Right forelimb (tissue), 1 donor: Measurements from ENCODE around the gene CDCA4.

Experiments
- DNase-seq: peaks from one replicate; pipeline ENCODE4 v3.0.0-alpha.2; 2018

The CDCA4 gene

DNA sequence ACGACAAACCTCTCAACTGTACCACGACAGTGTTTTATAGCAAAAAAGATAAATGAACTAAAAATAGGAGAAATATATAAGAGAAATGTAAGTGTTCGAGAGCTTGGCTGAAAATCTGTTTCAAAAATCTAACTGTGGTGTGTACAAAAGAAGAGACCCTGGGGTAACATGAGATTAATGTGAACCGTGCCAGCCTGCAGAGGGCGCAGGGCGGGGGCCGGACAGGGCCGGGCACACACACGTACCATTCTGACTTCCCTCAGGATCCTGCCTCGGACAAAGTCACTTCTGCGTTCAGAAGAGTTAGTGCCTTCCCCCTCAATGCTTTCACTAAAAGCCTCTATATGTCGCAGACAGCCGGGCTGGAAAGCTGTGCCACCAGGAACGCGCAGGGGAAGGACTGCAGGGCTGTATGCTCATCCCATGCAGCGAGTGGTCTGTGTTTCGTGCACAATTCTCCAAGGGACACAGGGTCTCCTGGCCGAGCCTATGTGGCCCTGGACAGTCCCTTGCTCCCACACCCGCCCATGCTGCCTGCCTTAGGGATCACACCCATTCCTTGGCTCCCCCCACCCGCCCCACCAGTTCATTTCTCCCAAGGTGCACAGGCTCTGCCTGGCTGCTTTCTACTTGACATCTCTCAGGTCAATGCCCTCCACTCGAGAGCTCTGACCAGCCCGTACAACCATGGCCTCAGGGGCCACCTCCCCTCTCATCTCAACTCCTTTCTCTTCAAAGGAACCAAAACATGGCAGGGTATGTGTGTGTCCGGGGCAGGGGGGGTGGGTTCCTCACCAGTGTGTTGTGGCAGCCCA is 8.5 kb downstream of the CDCA4 start:
- no peak for DNase-seq

DNA sequence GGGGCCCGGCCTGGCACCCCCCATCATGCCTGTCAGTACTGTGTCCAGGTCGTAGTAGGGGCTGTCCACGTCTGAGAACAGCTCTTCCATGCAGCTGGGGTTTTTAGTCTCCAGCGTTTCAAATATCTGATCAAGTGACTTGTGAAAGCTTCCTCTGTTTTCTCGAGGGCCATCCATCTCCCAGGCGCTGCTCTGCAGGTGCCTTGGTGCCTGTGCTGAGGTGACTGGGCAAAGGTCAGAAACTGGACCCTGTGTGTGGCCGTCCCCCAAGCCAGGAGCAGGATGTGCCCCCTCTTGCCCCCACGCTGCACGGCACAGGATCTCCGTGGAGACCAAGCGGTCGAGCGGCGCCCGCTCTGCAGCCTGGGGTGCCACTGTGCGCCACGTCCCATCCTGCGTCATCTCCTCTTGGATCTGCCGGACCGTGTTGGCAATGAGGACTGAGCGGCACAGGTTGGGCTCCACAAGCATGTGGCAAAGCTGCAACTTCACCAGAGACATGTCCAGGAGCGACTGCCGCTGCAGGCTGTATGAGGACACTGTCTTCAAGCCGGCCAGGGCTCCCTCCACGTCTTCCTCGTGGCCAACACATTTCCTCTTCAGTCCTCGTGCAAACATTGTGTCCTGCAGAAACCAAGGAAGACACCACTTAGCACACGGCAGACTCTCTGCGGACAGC is 9.4 kb downstream of the CDCA4 start:
- DNase-seq = no peak

DNA sequence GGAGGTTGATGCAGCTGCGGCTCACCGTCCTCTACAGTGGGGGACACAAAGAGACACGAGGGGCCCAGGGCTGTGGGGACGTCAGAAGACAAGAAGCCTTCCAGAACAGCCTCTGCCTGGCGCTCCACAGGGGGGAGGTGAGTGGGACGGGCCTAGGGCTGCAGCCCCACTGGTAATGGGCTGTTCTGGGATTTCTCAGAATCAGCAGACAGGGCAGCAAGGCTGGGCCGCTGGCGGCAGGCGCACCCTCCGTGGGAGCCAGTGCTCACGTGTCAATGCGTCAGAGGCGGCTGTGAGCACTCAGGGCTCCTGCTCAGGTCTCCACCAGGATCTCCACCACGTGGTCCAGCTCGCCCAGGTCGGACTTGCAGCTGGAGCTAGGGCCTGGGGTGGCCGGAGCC is 10.0 kb downstream of the CDCA4 start:
- no peak for DNase-seq

DNA sequence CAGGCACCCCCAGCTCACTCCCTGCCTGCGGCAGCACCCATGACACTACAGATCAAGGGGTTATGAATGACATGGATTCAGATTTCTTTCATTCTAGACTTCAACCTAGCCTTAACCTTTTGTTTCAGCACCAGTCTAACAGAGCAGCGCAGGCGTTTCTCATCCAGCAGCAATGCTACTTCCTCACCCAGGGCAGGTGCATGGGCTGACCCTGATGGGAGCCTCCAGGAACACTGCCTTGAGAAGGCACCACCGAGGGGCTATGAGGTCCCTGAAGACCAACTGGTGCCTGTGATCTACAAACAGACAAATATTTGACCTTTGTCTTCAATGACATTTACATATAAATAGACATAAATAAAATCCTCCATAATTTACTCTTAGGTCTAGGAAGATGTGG is 10.8 kb downstream of the CDCA4 start:
- DNase-seq = no peak

DNA sequence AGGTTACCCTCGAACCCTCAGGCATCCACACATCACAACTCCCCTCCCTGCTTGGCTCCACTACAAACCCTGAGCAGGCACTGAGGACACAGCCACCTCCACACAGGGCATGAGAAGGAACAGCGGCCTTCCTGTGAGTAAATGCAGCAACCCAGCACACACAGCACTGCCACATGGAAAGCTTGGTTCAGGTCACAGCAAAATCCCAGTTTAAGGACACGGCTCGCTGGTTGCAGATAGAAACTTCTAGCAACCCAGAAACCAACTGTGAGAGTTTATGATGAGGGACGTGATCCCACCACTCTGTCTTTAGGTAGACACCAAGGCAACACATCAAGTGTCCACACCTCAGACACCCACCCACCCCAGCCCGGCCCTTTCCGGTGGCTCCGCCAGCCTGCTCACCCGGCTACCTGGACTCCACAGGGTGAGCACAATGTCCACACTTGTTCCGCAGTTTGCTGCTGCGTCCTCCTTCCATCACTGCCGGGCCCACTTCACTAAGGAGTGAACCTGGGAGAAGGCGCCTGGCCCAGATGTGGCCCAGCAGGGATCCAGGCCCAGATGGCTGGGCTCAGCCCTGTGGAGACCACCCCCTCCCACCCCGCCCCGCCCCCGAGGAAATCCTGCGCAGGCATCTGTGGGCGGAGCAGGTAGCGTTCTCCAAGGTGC is 13.2 kb downstream of the CDCA4 start:
- no peak for DNase-seq

DNA sequence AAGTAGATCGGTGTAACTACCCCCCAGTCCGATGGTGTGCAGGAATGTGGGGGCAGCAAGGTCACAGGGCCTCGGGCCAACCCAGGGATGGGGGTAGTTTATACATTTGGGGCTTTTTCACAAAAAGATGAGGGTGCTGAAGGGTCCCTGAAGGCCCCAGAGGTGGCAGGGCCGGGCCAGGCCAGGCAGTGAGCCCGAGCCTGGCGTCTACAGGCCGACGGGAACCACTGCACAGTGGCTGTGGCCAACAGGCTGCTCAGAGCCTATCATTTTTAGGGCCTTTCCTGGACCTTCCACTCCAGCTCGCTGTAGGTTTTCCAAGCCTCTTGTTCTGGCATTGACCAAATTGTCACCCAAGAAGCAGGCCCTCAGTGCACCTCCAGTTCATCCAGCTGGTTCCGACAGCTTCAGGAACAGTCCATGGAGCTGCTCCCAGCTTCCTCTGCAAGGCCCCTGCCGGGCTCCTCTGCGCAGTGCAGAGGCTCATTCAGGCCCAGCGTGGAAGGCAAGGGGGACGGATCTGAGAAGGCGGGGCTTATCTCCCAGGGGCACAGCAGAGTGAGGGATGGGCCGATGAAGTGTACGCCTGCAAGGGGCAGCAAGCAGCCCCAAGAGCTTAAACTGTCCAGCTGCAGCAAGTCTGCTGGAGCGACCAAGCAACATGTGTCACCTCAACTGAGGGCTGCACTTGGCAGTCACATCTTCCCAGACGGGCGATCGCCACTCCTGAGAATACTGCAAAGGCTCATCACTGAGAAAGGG is 13.9 kb downstream of the CDCA4 start:
- DNase-seq = no peak

DNA sequence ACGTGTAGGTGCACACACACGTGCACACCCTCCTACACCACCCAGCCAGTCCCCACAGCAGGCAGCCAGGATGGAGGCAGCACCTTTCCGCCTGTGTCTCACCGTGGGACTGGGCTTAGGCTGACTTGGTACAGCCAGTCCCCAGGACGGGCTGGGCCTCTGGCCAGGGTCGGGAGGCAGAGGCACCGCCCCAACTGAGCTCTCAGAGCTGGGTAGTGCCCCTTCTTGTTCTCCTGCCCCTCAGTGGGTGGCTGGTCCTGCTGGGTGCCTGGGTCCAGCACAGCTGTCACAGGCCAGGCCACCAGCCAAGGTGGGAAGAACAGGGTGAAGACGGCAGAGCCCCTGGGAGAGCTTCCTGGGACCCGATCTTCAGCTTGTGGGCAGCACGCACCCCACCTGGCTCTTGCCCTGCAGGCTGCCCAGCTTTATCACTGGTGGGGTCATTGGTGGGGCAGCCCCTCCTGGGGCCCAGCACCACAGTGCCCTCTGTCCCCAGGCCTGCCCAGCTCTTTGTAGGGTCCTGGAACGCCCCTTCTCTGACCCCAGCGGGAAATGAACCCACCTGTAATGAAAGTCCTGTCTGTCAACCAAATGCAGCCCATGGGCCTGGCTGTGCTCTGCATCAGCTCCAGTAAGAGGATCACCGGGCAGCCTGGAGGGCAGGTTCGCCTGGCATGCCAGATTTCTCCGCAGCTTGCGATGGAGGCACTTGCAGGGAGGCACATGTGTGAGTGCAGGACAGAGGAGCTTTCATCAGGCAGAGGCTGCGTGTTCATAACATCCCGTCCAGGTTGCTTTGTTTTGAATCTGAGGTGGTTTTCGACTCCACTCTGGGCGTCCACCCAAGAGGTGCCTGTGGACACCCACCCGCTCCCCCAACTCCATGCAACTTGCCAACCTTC is 14.7 kb downstream of the CDCA4 start:
- no peak for DNase-seq

DNA sequence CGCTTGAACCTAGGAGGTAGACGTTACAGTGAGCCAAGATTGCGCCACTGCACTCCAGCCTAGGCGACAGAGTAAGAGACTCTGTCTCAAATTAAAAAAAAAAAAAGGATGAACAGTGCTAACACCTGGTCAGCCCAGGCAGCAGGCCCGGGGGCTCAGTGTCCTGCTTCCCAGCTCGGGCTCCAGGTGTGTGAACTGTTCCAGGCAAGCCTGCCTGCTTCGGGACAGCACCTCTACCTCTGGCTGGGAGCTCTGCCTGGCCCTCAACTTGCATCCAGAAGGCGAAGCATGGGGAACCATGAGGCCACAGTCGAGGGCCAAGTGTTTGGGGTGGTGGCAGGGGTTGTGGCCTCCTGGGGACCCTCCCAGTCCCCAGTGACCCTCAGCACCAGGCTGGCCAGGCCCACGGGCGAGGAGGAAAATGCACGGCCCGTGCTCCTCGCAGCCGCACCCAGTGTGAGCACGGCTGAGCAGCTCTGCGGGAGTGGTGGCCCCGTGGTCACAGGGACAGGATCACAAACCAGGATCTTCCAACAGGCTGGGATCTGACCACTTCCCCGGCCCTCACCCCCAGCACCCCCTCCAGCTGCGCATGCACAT is 15.5 kb downstream of the CDCA4 start:
- DNase-seq = no peak

DNA sequence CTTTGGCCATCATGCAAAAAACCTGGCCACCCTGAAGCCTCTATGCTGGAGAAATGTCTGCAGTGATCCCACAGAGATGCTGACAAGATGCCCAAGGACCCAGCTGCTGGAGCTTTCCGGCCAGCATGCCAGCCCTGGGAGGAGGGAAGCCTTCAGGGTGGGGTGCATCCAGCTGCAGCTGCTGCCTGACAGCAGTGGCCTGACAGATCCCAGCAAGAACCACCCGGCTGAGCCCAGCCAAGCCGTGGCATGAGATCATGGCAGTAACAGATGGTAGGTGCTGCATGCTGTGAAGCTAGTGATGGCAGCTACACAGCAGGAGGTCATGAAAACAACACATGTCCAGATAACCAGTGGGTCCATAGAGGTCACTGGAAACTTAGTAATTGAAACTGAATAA is 21.5 kb downstream of the CDCA4 start:
- no peak for DNase-seq

DNA sequence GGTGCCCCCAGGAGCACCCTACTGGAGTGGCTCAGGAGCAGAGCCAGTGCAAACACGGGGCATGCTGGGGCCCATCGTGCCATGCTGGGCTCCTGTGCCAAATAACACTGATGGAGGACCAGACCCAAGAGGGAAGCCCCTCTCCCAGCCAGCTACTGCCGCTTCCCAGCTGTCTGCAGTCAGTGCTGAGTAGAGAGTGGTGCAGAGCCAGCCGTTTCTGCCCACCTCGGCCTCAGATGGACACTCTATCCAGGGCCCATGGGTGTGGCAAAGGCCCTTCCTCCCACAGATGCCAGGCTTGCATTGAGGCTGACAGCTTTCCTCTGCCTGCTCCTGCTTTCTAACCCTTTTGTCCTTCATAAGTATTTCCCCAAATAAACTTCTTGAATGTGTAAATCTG is 22.1 kb downstream of the CDCA4 start:
- no peak for DNase-seq

DNA sequence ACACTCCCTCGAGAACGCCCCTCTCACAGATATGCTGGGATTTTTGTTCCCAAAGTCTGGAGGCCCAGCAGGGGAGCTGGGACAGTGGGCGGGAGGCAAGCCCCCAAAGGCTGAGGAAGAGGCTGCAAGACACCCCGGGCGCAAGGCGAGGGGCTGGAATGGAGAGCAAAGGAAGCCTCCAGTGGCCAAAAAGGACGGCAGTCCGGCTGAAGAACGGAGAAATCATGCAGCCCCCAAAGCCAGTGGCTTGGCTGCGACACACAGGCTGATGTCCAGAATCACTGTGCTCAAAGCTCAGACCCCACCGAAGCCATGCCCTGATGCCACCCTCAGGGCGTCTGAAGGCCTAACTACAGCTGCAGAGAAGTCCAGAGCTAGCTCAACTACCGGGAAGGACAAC is 24.4 kb downstream of the CDCA4 start:
- no peak for DNase-seq

DNA sequence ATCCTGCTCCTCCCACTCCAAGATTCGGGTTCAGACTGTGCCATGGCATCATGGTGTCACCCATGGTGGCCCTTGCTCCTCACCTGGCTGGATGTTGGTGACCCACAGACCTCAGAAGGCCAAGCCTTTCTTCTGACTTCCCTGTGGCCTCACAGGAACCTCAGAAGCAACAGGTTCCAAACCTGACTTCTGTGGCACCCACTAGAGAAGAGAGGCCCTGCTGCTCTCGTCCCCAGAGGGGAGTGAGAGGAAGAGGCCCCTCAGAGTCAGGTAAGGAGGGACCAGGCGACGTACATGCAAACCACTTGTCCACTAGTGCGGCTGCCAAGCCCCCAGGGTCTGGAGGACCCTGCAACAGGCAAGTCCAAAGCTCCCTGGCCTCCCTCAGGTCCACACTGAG is 24.9 kb downstream of the CDCA4 start:
- DNase-seq = no peak

DNA sequence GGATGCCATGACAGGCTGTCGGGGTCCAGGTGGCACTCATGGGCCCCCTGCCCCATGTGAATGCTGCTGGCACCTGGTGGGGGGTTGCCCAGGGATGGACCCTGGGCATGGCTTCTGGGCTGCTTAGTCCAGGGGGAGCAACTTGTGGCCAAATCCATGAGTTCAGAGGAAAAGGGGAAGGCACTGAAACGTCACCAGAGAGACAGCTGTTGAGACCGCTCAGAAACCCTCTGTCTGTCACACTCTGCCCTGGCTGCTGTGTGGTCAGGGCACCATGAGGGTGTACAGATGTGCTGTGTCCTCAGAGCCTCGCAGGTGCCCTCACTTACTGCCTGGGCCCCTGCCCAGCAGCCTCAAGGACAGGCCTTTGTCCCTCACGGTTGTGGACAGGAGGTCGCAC is 25.9 kb downstream of the CDCA4 start:
- no peak for DNase-seq

DNA sequence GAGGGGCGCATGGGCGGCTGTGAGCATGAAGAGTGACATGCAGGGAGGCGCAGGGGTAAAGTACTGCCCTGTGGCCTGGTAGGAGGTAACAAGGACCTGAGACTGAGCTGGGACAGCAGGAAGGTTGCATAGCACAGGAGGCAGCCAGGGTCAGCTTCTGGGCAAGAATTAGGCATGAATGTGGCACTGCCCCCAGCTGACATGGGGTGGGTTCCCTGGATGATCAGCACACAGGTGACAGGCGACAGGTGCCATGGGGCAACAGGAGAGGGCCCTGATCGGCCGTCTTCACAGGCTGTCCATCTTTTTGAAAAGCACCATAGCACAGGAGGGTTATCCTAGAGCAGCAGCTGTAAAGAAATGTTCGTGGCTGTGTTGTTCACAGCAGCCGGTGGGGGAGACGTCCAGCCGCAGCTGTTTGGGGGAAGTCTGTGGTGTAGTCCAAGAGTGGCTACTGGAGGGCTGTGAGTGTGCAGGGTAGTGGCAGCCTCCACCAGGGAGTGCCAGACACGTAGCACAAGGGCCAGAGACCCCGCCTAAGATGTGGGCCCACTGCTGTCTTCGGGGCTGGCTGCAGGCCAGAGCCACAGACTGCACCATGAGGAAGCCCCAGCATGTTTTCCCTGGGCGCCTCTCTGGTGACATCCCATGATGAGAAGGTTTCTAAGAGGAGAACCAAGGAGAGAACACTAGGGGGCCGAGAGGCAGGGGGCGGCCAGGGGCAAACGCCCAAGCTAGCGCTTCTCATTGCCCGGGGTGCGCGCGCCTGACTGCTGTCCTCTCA is 26.9 kb downstream of the CDCA4 start:
- DNase-seq = no peak

DNA sequence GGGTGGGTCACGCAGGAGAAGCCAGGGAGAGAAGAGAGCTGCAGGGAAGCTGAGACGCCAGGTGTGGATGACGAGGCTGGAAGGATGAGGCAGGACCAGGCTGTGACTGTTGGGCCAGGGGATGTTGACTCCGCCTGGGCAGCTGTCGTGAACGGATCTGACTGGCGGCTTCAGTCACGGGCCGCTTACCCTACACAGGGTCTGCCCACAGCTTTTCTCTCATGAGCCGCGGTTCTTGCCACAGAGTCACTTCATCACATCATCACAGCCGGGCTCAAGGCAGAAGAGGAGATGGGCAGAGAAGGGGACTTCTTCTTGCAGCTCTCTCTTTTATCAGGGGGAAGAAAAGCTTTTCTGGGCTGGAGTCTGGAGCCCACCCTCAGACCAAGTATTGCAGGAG is 27.6 kb downstream of the CDCA4 start:
- no peak for DNase-seq

DNA sequence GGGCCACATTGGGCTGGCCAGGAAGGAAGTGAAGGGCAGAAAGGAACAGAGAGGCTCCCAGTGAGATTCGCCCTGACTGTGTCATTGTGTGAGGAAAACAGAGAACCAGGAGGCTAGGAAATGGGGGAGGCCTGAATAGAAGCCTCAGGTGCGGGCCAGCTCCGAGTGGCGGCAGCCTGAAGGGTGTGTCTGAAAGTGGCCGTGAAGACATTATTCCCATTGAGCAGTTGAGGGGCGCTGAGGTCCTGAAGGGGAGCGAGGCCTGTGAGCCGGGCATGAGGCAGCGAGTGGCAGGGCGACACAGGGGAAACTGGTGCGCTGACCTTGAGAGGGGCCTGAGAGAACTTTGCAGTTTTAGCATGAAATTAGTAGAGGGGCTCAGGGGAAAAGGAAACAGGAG is 28.4 kb downstream of the CDCA4 start:
- DNase-seq = no peak

DNA sequence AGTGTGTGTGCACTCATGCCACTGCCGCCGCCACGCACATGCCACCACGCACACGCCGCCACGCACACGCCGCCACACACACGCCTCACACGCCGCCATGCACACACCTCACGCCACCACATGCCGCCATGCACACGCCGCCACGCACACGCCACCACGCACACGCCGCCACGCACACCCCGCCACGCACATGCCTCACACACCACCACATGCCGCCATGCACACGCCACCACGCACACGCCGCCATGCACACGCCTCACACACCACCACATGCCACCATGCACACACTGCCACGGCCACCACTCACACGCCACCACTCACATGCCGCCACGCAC is 29.0 kb downstream of the CDCA4 start:
- no peak for DNase-seq

DNA sequence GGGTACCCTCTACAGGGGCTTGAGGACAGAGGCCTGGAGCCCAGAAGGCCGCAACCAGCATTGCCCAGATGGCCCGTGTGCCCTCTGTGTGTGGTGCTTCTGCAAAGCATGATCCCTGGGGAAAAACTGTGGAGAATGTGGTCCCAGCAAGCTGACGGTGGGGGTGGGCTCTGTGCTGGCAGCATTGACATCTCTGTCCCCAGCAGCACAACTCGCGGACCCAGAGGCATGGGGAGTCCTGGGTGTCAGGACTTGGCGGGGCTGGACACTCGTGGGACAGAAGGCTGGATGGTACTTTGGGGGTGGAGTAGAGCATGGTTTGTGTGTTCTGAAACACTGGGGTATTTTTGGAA is 31.0 kb downstream of the CDCA4 start:
- no peak for DNase-seq

DNA sequence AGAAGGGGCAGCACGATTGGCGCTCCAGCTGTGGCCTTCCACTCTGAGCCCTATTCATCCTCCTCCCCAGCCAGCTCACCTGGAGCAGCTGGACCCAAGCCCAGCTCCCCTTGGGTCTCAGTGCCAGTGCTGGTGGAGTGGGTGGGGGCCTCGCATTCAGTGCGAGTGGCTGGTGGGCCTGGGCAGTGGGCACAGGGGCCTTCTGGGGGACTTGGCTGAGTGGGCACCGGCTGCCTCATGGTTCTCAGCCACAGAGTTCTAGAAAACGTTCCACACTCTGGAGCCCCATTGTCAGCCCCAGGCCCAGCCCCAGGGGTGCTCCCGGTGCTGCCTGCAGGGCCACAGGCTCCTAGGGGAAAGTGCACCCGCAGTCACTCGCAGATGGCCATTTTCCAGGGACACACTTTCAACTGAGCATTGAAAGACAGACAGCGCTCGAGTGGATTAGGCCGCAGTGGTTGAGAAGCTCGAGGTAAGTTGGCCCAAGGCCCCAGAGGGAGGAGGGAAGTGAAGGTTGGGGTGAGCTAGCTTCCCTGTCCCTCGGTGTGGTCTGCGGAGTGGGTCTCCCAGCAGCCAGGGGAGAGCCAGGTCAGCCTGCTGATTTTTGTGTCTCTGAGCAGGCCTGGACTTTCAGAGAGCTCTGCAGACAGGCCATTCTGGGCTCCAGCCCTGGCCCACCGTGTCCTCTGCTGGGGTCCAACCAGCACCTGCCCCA is 31.5 kb downstream of the CDCA4 start:
- no peak for DNase-seq

DNA sequence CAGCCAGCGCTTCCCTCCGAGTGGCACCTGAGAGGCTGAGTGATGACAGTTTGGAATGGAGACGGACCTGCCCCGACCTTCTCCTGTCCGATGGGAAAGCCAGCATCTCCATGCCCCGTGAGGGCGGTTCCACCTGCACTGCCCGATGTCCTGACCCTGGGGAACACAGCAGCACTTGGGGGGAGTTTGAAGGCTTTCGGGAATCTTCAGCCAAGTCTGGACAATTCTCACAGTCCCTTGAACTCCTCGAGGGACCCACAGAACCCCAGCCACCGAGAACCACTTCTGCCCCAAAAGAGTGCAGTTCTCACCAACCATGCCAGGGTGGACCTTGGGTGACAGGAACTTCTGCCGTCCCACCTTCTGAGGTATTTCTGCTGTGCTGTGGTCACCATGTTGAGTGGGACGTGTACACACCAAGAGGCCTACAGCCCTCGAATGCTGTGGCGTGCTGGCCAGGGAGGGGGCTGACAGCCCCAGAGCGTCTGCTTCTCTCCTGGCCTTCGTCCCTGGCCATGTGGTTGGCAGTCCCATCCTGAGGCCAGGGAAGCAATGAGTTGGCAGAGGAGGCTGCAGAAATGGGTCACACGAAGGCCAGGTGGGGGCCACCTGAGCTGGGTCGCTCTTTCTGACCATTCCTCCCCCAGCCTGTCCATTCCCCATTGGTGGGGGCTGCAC is 34.3 kb downstream of the CDCA4 start:
- no peak for DNase-seq
